IPS DF 19.7 (cell line): ENCODE data around the gene TARBP2.
A peak's percentile ranks its signal among the peaks of the same experiment; 100 is the strongest.
"Not testable (repeated sequence)": the region's sequence is repeated elsewhere in the genome, so short reads cannot be mapped to it uniquely, and the experiment has no call there.

Experiments used
- DNase-seq: peaks from one replicate; pipeline ENCODE4 v3.0.0-alpha.2; 2013; ENCODE audit warnings: low read depth, low spot score

TARBP2 gene

GRCh38 chr12:53513712-53514410 is 12.8 kb downstream of the TARBP2 start:
- DNase-seq, result no peak

- no peak for DNase-seq
Measured at GRCh38 chr12:53514628-53515290, 13.7 kb downstream of the TARBP2 start.

DNA sequence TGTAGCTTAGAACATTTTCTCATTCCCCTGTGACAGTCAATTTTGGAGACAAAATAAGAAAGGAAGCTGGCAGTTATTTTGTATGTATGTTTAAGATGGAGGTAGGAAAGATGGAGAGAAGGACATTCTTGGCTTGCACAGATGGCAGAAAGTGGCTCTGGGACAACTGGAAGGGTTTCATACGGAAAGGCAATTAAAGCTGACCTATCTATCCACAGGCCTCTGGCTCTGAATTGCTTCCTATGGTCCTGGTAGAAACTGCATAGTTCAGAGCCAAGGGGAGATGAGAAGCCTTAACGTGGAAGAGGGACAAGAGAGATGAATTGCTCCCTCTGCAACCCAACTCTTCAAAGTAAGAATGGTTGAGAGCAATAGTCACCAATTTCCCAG is 14.2 kb downstream of the TARBP2 start:
- DNase-seq, result no peak

DNA sequence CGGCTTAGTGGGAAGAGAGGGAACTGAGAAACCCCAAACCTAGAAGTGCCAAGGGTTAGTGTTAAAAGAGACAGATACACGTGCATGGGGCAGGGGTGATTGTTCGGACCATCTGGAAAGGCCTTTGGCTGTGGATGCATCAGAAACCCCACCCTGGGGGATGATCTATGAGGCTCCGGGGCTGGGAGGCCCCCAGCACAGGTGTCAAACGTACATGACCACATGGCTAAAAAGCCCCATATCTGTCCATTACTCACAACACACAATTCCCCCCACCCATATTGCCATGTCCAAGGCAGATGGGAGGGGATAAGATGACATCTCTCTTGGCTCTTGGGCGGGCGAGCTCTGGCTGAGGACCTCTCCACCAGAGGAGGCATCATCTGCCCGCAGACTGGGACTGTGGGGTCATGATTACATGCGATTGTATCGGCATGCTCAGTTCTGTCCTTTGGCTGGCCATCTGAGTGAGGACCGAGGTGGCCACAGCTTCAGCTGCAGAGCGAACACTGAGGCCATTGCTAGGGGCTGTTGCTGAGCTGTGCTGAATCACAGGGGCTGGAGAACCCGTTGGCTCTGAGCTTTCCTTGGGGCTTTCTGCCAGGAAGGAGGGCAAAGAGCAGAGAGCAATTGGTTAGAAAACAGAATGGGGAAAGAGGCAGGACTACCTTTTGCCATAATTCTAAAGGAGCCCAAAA is 15.8 kb downstream of the TARBP2 start:
- DNase-seq, result no peak

- no peak for DNase-seq
Measured at GRCh38 chr12:53518381-53518780, 17.3 kb downstream of the TARBP2 start.

- no peak for DNase-seq
Measured at GRCh38 chr12:53523131-53523530, 22.0 kb downstream of the TARBP2 start.

DNA sequence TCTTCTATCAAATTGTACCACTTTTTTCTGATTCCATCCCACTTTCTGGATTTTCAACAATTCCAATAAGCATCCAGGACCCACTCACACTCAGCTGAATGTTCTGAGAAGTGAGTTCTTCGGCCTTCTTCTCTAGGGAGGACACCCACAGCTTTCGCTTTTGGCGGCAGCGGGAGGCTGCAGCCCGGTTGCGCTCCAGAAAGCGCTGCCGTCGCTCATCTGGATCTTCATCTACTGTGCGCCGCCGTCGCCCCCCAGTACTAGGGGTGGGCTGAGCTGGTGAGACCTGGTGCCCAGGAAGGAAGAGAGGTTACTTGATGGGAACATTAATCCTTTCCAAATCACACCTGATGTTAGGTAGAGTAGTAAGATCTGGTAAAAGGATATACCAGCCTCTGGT is 23.4 kb downstream of the TARBP2 start:
- DNase-seq, result no peak

DNA sequence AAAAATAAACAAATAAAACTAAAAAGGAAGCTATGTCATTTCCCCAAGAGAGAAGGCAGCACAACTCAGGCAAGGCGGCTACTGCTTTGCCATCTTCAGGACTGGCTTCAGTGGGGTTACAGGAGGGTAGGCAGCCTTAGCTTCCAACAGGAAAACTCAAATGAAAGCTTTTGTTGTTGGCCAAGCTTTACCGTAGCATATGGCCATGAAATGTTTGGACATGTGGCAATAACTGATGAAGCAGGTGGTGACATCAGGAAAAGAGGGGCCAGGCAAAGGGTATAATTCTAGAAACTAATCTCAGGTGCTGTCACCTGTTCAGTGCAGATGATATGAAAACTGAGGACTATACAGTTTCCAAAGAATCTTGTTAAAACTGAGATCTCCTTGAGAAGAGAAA is 29.0 kb downstream of the TARBP2 start:
- no peak for DNase-seq

DNA sequence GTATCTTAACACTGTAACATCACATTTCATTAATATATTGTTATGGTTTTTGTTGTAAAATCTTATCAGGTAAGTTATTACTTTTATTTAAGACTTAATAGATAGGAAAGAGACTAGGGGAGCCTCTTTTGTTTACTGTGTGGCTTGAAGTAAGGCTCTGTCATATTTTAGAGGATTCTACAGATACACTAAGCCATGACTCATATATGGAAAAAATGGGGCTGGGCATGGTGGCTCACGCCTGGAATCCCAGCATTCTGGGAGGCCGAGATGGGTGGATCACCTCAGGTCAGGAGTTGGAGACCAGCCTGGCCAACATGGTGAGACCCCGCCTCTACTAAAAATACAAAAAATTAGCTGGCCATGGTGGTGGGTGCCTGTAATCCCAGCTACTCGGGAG is 29.8 kb downstream of the TARBP2 start:
- no peak for DNase-seq

GRCh38 chr12:53532021-53532420 is 30.9 kb downstream of the TARBP2 start:
- no peak for DNase-seq

GRCh38 chr12:53532524-53533445 is 31.7 kb downstream of the TARBP2 start:
- no peak for DNase-seq

DNA sequence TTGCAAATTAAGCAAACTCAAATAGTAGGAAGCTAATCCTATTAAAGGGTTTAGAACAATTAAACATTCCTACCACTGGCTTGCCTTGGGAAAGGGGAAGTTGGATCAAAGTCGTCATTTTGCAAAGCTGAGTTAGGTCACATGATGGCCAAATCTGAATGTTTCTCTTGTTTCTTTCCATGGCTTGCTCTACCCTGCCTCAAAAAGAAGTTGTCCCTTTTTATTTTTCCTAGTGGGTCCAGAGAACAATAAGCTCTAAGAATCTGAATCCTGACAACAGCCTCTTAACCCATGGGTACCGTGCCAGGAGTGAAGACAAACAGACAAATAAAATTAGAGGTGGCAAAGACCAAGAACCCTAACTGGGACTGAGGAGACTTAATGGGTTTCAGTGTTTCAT is 32.4 kb downstream of the TARBP2 start:
- no peak for DNase-seq

DNA sequence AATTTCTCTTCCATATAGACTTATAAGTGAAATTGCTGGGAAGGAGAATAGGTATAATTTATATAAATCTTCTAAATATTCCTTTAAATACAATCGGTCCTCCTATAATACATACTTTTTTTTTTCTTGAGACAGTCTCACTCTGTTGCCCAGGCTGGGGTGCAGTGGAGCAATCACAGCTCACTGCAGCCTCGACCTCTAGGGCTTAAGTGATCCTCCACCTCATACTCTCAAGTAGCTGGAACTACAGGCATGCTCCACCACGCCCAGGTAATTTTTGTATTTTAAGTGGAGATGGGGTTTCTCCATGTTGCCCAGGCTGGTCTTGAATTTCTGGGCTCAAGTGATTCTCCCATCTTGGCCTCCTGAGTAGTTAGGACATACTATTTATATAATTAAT is 35.9 kb downstream of the TARBP2 start:
- DNase-seq, result no peak

- no peak for DNase-seq
Measured at GRCh38 chr12:53538209-53538689, 37.2 kb downstream of the TARBP2 start.

DNA sequence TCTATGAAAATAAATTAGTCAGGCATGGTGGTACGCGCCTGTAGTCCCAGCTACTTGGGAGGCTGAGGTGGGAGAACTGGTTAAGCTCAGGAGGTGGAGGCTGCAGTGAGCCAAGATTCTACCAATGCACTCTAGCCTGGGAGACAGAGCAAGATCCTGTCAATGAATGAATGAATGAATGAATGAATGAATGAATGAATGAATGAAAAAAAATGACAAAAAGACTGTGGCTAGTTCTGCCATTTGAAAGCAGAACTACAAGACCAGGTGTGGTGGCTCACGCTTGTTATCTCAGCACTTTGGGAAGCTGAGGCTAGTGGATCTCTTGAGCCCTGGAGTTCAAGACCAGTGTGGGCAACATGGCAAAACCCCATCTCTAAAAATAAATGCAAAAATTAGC is 38.4 kb downstream of the TARBP2 start:
- no peak for DNase-seq

DNA sequence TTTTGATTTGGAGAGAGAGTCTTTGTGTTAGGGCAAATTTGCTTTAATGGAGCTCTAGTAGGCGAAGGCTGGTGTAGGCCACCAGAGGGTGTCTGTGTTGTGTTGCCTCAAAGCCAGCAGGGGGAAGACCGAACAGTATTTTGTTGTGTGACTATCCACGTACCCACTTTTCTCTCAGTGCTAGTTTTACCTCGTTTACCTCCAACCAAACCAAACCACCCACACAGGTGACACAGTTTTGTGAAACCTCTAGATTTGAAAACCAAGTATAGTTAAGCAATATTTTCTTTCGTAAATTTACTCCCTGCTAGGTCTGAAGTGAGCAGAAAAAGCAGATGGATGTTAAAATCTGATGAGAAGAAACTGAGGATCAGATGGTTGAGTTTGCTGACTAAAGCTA is 42.5 kb downstream of the TARBP2 start:
- DNase-seq, result peak; percentile 30

GRCh38 chr12:53548354-53548753 is 47.3 kb downstream of the TARBP2 start:
- not testable (repeated sequence) for DNase-seq

DNA sequence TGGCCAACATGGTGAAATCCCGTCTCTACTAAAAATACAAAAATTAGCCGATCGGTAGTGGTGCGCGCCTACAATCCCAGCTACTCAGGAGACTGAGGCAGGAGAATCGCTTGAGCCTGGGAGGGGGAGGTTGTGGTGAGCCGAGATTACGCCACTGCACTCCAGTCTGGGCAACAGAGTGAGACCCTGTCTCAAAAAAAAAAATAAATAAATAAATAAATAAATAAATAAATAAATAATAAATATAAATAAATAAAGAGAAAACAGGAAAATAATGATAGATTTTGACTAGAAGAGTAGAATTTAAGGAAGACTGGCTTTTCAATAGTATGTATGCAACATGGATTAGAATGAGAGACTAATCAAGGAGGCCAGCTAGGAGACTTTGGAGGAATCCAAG is 49.0 kb downstream of the TARBP2 start:
- DNase-seq, result not testable (repeated sequence)

DNA sequence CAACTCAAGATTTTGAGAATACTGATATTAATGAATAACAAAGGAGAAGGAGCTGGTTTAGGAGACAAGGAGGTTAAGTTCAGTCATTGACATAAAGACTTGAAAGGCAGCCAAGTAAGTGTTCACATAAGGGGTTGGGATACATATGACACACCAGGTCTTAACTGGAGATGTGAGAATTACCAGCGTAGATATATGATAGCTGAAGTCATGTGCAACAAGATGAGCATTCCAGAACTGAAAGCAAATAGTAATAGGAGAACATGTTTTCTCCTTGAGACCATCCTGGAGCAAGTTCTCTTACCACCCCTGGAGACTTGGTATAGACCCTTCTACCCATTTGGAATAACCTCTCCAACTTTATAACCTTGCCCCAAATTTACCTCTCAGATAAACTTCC is 49.5 kb downstream of the TARBP2 start:
- DNase-seq, result no peak

DNA sequence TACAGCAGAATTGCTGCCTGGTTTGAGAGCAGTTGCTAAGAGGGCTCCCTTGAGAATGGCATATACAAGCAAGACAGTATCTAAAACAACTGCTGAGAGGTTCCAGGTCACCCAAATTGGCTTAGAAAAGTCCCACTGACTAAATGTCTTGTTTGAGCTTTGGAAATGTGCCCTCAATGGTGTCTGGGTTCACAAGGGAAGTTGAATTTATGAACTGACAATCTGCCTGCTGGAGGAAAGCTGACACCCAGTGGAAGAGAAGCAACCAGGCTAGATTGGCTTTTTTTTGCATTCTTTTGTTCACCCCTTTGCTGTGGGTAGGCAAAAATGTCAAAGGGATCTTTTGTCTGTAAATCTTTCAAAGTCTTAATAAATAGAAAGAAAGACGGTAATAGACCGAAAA is 50.8 kb downstream of the TARBP2 start:
- no peak for DNase-seq
